GM18511 (cell line): ENCODE measurements around the gene TBC1D10A.
A peak's percentile ranks its signal among the peaks of the same experiment; 100 is the strongest.

Experiments used
- ATAC-seq: cut with Tn5 transposase; IDR thresholded peaks from one replicate; pipeline ENCODE4 v1.9.1; 2021; ENCODE audit warnings: mild to moderate bottlenecking, moderate library complexity; ENCODE audit not compliant: unreplicated experiment

TBC1D10A gene

GRCh38 chr22:30301995-30302809 lies 24.5 kb downstream of the TBC1D10A start:
- no peak for ATAC-seq

- no peak for ATAC-seq
Measured at GRCh38 chr22:30299322-30299721, 27.4 kb downstream of the TBC1D10A start.

GRCh38 chr22:30297991-30298701 lies 28.6 kb downstream of the TBC1D10A start:
- no peak for ATAC-seq

- no peak for ATAC-seq
Measured at GRCh38 chr22:30297276-30297990, 29.3 kb downstream of the TBC1D10A start.

- no peak for ATAC-seq
Measured at GRCh38 chr22:30296833-30297232, 29.9 kb downstream of the TBC1D10A start.

- ATAC-seq = no peak
Measured at GRCh38 chr22:30296324-30296723, 30.4 kb downstream of the TBC1D10A start.

- no peak for ATAC-seq
Measured at GRCh38 chr22:30295576-30295975, 31.2 kb downstream of the TBC1D10A start.

- ATAC-seq = no peak
Measured at GRCh38 chr22:30294830-30295229, 31.9 kb downstream of the TBC1D10A start.

GRCh38 chr22:30294066-30294465 lies 32.7 kb downstream of the TBC1D10A start:
- ATAC-seq = no peak

GRCh38 chr22:30293026-30293425 lies 33.7 kb downstream of the TBC1D10A start:
- no peak for ATAC-seq

GRCh38 chr22:30292069-30292970 lies 34.4 kb downstream of the TBC1D10A start:
- ATAC-seq = no peak

GRCh38 chr22:30291058-30291892 lies 35.5 kb downstream of the TBC1D10A start:
- no peak for ATAC-seq

GRCh38 chr22:30290342-30291057 lies 36.2 kb downstream of the TBC1D10A start:
- no peak for ATAC-seq

GRCh38 chr22:30289980-30290313 lies 36.8 kb downstream of the TBC1D10A start:
- peak; percentile 21 for ATAC-seq

- ATAC-seq = peak; percentile 53
Measured at GRCh38 chr22:30289141-30289979, 37.4 kb downstream of the TBC1D10A start, which contains the start of gene CASTOR1. TSS of gene CASTOR1 (minus strand) at chr22:30289505. CDS start at chr22:30289497, 8 bp downstream.

GRCh38 chr22:30288419-30289140 lies 38.2 kb downstream of the TBC1D10A start:
- ATAC-seq = no peak

- ATAC-seq = no peak
Measured at GRCh38 chr22:30287648-30288418, 38.9 kb downstream of the TBC1D10A start.
